ENCODE measurements around the gene KLF5.

DNA sequence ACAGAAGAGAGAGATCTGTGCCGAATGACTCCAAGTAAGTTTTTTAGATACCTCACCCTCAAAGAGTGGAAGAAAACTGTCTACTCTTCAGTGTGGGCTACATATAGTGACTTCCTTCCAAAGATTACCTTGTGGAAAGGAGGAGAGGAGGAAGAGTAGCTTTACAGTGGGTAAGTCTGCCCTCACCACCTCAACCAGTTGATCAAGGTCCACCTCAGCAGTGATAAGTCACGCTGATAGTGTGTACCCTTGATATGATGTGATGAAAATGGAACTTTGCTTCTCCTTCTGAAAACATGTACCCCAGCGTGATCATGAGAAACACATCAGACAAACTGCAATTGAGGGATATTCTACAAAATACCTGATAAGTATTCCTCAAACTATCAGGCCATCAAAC lies 20.6 kb downstream of the KLF5 start:
- TF ChIP-seq, protein P1, sequence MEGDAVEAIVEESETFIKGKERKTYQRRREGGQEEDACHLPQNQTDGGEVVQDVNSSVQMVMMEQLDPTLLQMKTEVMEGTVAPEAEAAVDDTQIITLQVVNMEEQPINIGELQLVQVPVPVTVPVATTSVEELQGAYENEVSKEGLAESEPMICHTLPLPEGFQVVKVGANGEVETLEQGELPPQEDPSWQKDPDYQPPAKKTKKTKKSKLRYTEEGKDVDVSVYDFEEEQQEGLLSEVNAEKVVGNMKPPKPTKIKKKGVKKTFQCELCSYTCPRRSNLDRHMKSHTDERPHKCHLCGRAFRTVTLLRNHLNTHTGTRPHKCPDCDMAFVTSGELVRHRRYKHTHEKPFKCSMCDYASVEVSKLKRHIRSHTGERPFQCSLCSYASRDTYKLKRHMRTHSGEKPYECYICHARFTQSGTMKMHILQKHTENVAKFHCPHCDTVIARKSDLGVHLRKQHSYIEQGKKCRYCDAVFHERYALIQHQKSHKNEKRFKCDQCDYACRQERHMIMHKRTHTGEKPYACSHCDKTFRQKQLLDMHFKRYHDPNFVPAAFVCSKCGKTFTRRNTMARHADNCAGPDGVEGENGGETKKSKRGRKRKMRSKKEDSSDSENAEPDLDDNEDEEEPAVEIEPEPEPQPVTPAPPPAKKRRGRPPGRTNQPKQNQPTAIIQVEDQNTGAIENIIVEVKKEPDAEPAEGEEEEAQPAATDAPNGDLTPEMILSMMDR (IDR thresholded peaks at IDR 0.05; ENCODE audit: low read depth, low read length), result no peak
- TF ChIP-seq POLR2A (IDR thresholded peaks at IDR 0.05; ENCODE audit: extremely low read depth, insufficient read length), result no peak
- TF ChIP-seq, protein P2, sequence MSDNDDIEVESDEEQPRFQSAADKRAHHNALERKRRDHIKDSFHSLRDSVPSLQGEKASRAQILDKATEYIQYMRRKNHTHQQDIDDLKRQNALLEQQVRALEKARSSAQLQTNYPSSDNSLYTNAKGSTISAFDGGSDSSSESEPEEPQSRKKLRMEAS (IDR thresholded peaks at IDR 0.05; ENCODE audit: low read depth, low read length), result no peak

All from NB4 (cell line).